Astrocyte (in vitro differentiated cells and primary cell): ENCODE measurements around the gene HMOX2. TPM values are rescaled to one million over a fixed set of nuclear protein-coding genes. Genes with fewer than 3 reads are reported as not detected.
A peak's percentile ranks its signal among the peaks of the same experiment; 100 is the strongest.

ENCODE experiments used
- DNase-seq: peaks from one replicate; pipeline ENCODE4 v3.0.0-alpha.2; 2010; ENCODE audit warnings: low read depth
- FAIRE-seq: peaks from 2 replicates; lab custom pipeline; 2011; peaks lifted over from hg19 to GRCh38; lab: Jason Lieb, UNC
- H2AFZ ChIP-seq: 2 replicates; pipeline ENCODE4 v1.6.0; 2012; ENCODE audit warnings: low read depth, low read length, inconsistent platforms
- H3K27ac ChIP-seq: 2 replicates; pipeline ENCODE4 v1.5.1; 2011; ENCODE audit warnings: low read depth, low read length, inconsistent platforms
- H3K27me3 ChIP-seq: 2 replicates; pipeline ENCODE4 v1.6.0; 2011; ENCODE audit warnings: low read length, inconsistent platforms; ENCODE audit not compliant: insufficient read depth
- H3K36me3 ChIP-seq: 2 replicates; pipeline ENCODE4 v1.5.1; 2011; ENCODE audit warnings: low read length, inconsistent platforms; ENCODE audit not compliant: insufficient read depth
- H3K4me1 ChIP-seq: 2 replicates; pipeline ENCODE4 v1.5.1; 2011; ENCODE audit warnings: low read length, inconsistent platforms; ENCODE audit not compliant: insufficient read depth
- H3K4me2 ChIP-seq: 2 replicates; pipeline ENCODE4 v1.6.0; 2012; ENCODE audit warnings: low read length, inconsistent platforms
- H3K4me3 ChIP-seq: 2 replicates; pipeline ENCODE4 v1.5.1; 2011; ENCODE audit warnings: low read depth, mild to moderate bottlenecking, low read length, inconsistent platforms; ENCODE audit not compliant: insufficient read depth
- H3K79me2 ChIP-seq: 2 replicates; pipeline ENCODE4 v1.6.0; 2012; ENCODE audit warnings: mild to moderate bottlenecking, low read length, inconsistent platforms; ENCODE audit not compliant: insufficient read depth
- H3K9ac ChIP-seq: 2 replicates; pipeline ENCODE4 v1.6.0; 2012; ENCODE audit warnings: mild to moderate bottlenecking, low read length, inconsistent platforms
- H3K9me3 ChIP-seq: 2 replicates; pipeline ENCODE4 v1.5.1; 2012; ENCODE audit warnings: low read depth, mild to moderate bottlenecking, low read length, inconsistent platforms; ENCODE audit not compliant: insufficient read depth
- H4K20me1 ChIP-seq: 2 replicates; pipeline ENCODE4 v1.6.0; 2012; ENCODE audit warnings: low read length, inconsistent platforms; ENCODE audit not compliant: insufficient read depth
- H3K27ac Mint-ChIP-seq: one replicate; pipeline ENCODE4 v1.8.0; 2021; ENCODE audit warnings: mild to moderate bottlenecking, mixed read lengths; ENCODE audit not compliant: unreplicated experiment
- H3K27me3 Mint-ChIP-seq: one replicate; pipeline ENCODE4 v1.8.0; 2021; ENCODE audit warnings: low read depth, mixed read lengths; ENCODE audit not compliant: unreplicated experiment
- H3K36me3 Mint-ChIP-seq: one replicate; pipeline ENCODE4 v1.8.0; 2021; ENCODE audit warnings: low read depth, mixed read lengths; ENCODE audit not compliant: unreplicated experiment
- H3K4me1 Mint-ChIP-seq: one replicate; pipeline ENCODE4 v1.8.0; 2021; ENCODE audit warnings: low read depth, mixed read lengths; ENCODE audit not compliant: unreplicated experiment
- H3K4me3 Mint-ChIP-seq: one replicate; pipeline ENCODE4 v1.8.0; 2021; ENCODE audit warnings: mild to moderate bottlenecking, moderate library complexity, mixed read lengths; ENCODE audit not compliant: unreplicated experiment
- H3K9me3 Mint-ChIP-seq: one replicate; pipeline ENCODE4 v1.8.0; 2021; ENCODE audit warnings: mild to moderate bottlenecking, mixed read lengths; ENCODE audit not compliant: unreplicated experiment
- CTCF ChIP-seq: IDR thresholded peaks from 2 replicates; pipeline ENCODE4 v1.5.1; 2011; ENCODE audit warnings: low read depth, mild to moderate bottlenecking, inconsistent platforms, low read length, moderate library complexity; ENCODE audit not compliant: insufficient read depth
- EZH2 ChIP-seq: IDR thresholded peaks from 2 replicates; pipeline ENCODE4 v1.6.1; 2012; ENCODE audit warnings: mild to moderate bottlenecking, low read length, inconsistent platforms; ENCODE audit not compliant: insufficient read depth
- total RNA-seq: library from RNA; stranded (reverse); gene quantifications from 2 replicates; pipeline ENCODE4 v1.2.1, GENCODE V29; 2021

The HMOX2 gene
- total RNA-seq, 1 donor from 2014 or later: 64.9 TPM

GRCh38 chr16:4538350-4539235, 62.4 kb downstream of the HMOX2 start, which contains the start of gene CDIP1:
Gene CDIP1, minus strand, starts transcription at chr16:4538773. Its CDS starts 24,643 bp downstream, at chr16:4514130.
- no peak for TF ChIP-seq CTCF
- H3K27ac Mint-ChIP-seq: peak within 1 kb of the TSS; percentile 85

GRCh38 chr16:4539716-4540284, 63.6 kb downstream of the HMOX2 start:
- Histone ChIP-seq H3K27me3 (no peaks in the 10 kb centered on the region), H3K36me3 (no peaks in the 10 kb centered on the region), H3K27ac (no peak overlapping the region), H3K4me2 (no peak overlapping the region), H3K79me2 (peaks cover 30% of the 10 kb centered on the region), H3K9me3 (peaks cover 7% of the 10 kb centered on the region), H3K4me1 (no peaks in the 10 kb centered on the region), H4K20me1 (peaks cover 10% of the 10 kb centered on the region), H3K9ac (no peak overlapping the region), H3K4me3 (no peak overlapping the region), H2AFZ (no peak overlapping the region)
- H3K4me1 Mint-ChIP-seq: peaks cover 11% of the 10 kb centered on the region
- H3K36me3 Mint-ChIP-seq: peaks cover 14% of the 10 kb centered on the region
- H3K4me3 Mint-ChIP-seq: no peak overlapping the region
- no peak overlapping the region for H3K27ac Mint-ChIP-seq
- peaks cover 7% of the 10 kb centered on the region for H3K9me3 Mint-ChIP-seq
- no peak for TF ChIP-seq EZH2
- no peak for TF ChIP-seq CTCF
- DNase-seq (no peak), FAIRE-seq (no peak)
- no peaks in the 10 kb centered on the region for H3K27me3 Mint-ChIP-seq

More at GRCh38 chr16:4538350-4539235, 62.4 kb downstream of the HMOX2 start, which contains the start of gene CDIP1:
- H3K4me1 ChIP-seq: no peaks in the 10 kb centered on the region
- FAIRE-seq (peak; percentile 69), DNase-seq (peak; percentile 83)
- peaks cover 31% of the 10 kb centered on the region for H3K79me2 ChIP-seq
- H3K27me3 ChIP-seq: no peaks in the 10 kb centered on the region
- H3K4me3 Mint-ChIP-seq: peak within 1 kb of the TSS; percentile 91
- H3K9me3 Mint-ChIP-seq: peaks cover 7% of the 10 kb centered on the region
- peak within 1 kb of the TSS; percentile 98 for H2AFZ ChIP-seq
- no peaks in the 10 kb centered on the region for H3K27me3 Mint-ChIP-seq
- H3K36me3 Mint-ChIP-seq: peaks cover 17% of the 10 kb centered on the region
- peaks cover 15% of the 10 kb centered on the region for H4K20me1 ChIP-seq
- peak within 1 kb of the TSS; percentile 69 for H3K4me3 ChIP-seq
- H3K9ac ChIP-seq: peak within 1 kb of the TSS; percentile 75
- H3K27ac ChIP-seq: peak within 1 kb of the TSS; percentile 12
- peaks cover 7% of the 10 kb centered on the region for H3K9me3 ChIP-seq
- H3K4me2 ChIP-seq: peak within 1 kb of the TSS; percentile 93
- H3K4me1 Mint-ChIP-seq: peaks cover 11% of the 10 kb centered on the region
- no peaks in the 10 kb centered on the region for H3K36me3 ChIP-seq
